GM19043 (cell line): Measurements from ENCODE around the gene RBM33.

Source experiments
- ATAC-seq: cut with Tn5 transposase; IDR thresholded peaks from one replicate; pipeline ENCODE4 v1.9.1; 2021; ENCODE audit warnings: low read depth; ENCODE audit not compliant: unreplicated experiment

RBM33 gene

DNA sequence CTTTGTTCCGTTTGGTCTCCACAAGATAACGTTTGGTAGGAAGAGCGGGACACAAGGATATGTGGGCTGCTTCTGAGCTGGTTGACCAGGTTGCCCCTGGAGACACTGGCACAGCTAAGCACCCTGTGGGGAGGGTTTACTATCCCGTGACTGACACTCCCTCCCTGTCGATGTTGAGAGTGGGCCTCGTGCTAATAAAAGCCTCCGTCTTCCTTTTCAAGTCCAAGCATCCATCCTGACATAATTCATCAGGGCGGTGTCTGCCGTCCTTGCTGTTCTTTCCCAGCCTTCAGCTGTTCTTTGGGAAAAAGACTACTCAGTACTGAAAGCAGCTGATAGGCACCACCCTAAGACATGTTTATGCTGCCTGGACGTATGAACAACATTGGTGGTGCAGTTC lies 118.2 kb downstream of the RBM33 start:
- ATAC-seq, result no peak

GRCh38 chr7:155763122-155763521 lies 118.7 kb downstream of the RBM33 start:
- ATAC-seq, result no peak

- ATAC-seq, result peak; percentile 56
These were observed 119.4 kb downstream of the RBM33 start for GRCh38 chr7:155763691-155764437.

DNA sequence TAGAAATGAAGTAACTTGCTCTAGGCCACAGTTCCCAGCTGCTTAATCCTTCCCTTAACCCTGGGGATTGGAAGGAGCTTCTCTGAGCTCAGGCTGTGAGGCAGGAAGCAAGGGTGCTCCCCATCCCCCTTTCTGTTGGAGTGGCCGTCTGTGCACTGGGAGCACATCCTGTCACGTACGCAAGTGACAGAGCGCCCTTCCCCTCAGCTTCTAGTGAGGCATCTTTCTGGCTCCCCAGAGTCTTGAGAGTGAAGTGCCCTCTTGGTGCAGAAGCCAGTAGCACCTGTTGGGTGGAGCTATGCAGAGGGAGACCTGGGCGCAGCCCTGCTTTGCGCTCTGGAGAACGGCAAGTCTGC lies 120.0 kb downstream of the RBM33 start:
- peak; percentile 55 for ATAC-seq

GRCh38 chr7:155765458-155765857 lies 121.0 kb downstream of the RBM33 start:
- no peak for ATAC-seq

DNA sequence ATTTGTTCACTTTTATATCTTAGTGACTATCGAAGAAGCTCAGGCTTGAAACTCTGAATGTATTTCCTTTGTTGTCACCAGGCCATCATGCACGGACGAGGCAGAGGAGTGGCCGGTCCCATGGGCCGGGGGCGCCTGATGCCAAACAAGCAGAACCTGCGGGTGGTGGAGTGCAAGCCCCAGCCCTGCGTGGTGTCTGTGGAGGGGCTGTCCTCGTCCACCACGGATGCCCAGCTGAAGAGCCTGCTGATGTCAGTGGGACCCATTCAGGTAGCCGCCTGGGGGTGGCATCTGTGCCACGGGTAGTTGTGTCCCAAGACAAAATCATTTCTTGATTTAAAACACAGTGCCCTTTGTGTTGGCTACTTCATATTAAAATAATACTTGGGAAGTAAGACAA lies 121.9 kb downstream of the RBM33 start:
- ATAC-seq, result no peak

GRCh38 chr7:155766966-155767916 lies 122.8 kb downstream of the RBM33 start:
- no peak for ATAC-seq

DNA sequence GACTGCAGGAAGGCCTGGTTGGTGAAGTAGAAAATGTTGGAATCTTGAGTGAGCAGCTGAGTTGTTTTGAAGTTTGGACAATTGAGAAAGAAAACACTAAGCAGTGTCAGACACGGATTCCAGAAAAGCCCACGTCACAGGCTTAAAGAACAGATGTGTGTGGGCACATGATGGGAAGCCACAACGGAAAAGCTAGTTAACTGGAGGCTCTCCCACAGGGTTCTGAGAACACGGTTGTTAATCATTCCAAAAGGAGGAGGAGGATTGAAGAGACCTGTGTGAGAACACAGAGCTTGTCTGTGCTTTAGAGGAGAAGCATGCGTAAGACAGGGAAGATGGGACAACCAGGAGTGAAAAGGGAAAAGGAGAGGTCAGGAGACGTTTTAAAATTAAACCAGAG lies 125.2 kb downstream of the RBM33 start:
- no peak for ATAC-seq

DNA sequence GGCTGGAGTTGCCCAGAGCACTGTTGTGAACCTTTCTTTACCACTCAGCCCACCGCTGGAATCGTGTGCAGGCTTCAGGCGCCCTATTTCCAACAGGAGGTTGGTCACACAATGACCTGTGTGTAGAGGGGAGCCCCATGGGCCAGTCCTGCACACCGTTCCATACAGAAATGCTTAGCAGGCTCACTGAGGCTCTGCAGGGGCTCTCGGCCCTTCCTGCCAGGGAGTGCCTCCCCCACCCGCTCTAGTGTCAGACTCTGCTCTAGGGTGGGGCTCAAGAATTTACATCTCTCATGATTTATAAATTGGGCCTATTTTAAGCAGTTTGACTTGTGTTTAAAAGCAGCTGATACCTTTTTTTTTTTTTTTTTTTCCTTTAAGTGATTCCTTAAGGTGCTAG lies 125.8 kb downstream of the RBM33 start:
- no peak for ATAC-seq

- no peak for ATAC-seq
These were observed 129.1 kb downstream of the RBM33 start for GRCh38 chr7:155773531-155773930.

- ATAC-seq, result no peak
These were observed 130.5 kb downstream of the RBM33 start for GRCh38 chr7:155774947-155775346.

- no peak for ATAC-seq
These were observed 131.2 kb downstream of the RBM33 start for GRCh38 chr7:155775691-155776090.

- no peak for ATAC-seq
These were observed 132.1 kb downstream of the RBM33 start for GRCh38 chr7:155776606-155777005.

DNA sequence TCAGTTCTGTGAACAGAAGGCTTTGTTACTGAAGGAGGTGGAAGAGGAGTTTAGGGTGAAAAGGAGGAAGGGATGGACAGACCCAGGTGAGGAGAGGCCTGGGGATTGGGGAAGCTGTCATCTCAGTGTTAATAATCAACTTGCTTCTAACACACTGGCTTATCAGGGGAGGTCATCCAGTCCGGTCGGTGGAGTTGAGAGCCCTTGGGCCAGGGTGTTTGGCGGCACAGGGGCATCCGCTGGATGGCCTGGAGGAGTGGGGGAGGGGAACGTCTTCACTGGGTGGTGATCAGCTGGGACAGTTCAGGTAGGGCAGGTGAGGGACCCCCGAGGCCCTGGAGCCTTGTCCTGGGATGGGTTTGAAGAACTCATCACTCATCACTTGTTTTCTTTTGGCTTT lies 133.9 kb downstream of the RBM33 start:
- no peak for ATAC-seq

DNA sequence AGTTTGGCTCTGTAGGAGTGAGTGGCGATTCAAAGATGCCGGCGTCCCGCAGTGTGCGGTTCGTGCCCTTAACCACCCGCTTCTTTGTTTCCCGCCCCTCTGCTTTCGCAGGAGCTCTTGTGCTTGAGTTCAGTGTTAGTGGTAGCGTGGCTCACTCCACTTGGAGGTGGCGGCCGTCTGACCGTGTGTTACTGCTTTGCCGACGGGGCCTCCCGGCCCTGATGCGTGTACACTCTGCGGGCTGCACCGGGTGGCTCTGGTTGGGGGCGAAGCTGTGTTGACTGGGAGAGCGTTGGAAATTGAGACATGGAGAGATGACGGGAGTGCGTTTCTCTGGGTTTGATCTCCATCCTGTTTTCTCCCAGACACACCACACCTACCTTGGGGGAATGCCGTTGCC lies 136.4 kb downstream of the RBM33 start:
- ATAC-seq, result no peak

GRCh38 chr7:155781433-155781832 lies 137.0 kb downstream of the RBM33 start:
- ATAC-seq, result no peak

GRCh38 chr7:155782466-155782865 lies 138.0 kb downstream of the RBM33 start:
- ATAC-seq, result no peak

DNA sequence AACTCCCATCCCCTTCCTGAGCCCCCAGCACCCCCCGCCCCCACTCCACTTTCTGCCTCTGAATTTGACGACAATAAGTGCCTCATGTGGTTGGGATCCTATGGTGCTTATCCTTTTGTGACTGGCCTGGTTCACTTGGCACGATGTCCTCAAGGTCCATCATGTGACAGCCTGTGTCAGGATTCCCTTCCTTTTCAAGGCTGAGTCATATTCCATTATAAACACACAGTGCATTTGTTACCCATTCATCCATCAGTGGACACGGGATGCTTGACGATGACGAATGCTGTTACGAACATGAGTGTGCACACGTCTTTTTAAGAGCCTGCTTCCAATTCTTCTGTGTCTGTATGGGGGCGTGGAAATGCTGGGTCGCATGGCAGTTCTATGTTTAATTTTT lies 141.1 kb downstream of the RBM33 start:
- ATAC-seq, result no peak

GRCh38 chr7:155786491-155786890 lies 142.0 kb downstream of the RBM33 start:
- ATAC-seq, result no peak

- no peak for ATAC-seq
These were observed 142.8 kb downstream of the RBM33 start for GRCh38 chr7:155787171-155787851.

- no peak for ATAC-seq
These were observed 144.1 kb downstream of the RBM33 start for GRCh38 chr7:155788616-155789000.
